Natural killer cell treated with Interleukin-12 subunit alpha and Interleukin-12 subunit beta and Interleukin-15 and Interleukin-18, amount 100 ng/mL, for 72 hours (primary cell): ENCODE data around the gene INTS15. TPM values are rescaled to one million over a fixed set of nuclear protein-coding genes. Genes with fewer than 3 reads are reported as not detected.

ENCODE experiments used
- ATAC-seq, 2 donors: fragments of 150-1000 bp; cut with Tn5 transposase in 1 of 2; sonication (Bioruptor Pico), chemical (Tn5 transposase) in 1 of 2; 2 replicates each; pipeline ENCODE4 v1.10.0; 2021
- DNase-seq: peaks from one replicate; pipeline ENCODE4 v3.0.0; 2022; ENCODE audit warnings: low spot score
- H3K27ac Mint-ChIP-seq, 2 donors: 1 replicate in 1 of 2; 2 replicates in 1 of 2; pipeline ENCODE4 v1.8.0; 2022; ENCODE audit warnings: mixed read lengths in 2 of 2, mild to moderate bottlenecking in 1 of 2, moderate library complexity in 1 of 2
- H3K27me3 Mint-ChIP-seq, 2 donors: 1 replicate in 1 of 2; 2 replicates in 1 of 2; pipeline ENCODE4 v1.8.0; 2022; ENCODE audit warnings: mixed read lengths in 2 of 2
- H3K36me3 Mint-ChIP-seq: one replicate; pipeline ENCODE4 v1.8.0; 2022; ENCODE audit warnings: mixed read lengths
- H3K4me1 Mint-ChIP-seq, 2 donors: 1 replicate in 1 of 2; 2 replicates in 1 of 2; pipeline ENCODE4 v1.8.0; 2022; ENCODE audit warnings: low read depth in 2 of 2, mixed read lengths in 2 of 2, mild to moderate bottlenecking in 1 of 2
- H3K4me3 Mint-ChIP-seq: one replicate; pipeline ENCODE4 v1.8.0; 2022; ENCODE audit warnings: mixed read lengths
- H3K9me3 Mint-ChIP-seq: 2 replicates; pipeline ENCODE4 v1.8.0; 2022; ENCODE audit warnings: mixed read lengths
- total RNA-seq, 2 donors: library from RNA; stranded (reverse); gene quantifications; one replicate each; pipeline ENCODE4 v1.2.3, GENCODE V29; 2022

The INTS15 gene
- total RNA-seq, 2 donors from 2014 or later = 42.5 to 58.6 TPM

DNA sequence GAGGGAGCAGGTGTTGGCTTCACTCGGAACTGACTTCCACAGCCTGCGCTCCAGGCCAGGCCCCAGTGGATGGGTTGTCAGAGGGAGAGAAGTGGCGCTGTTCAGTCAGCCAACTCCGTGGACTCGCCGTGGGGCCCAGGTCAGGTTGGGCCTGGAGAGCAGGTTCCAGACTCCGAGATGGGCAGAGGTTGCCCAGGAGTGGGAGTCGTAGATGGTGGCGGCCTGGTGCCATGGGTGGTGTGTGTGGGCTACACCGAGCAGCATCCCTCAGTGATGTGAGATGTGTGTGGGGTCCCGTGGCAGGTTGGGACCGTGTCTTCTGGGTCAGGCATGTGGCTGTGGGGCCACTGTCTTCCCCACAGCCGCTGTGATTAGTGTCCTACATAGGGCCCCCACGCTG is 57.7 kb downstream of the INTS15 start:
- H3K27ac Mint-ChIP-seq = no peak overlapping the region
- no peaks in the 10 kb centered on the region for H3K9me3 Mint-ChIP-seq
- no peaks in the 10 kb centered on the region for H3K4me1 Mint-ChIP-seq
- no peaks in the 10 kb centered on the region for H3K27me3 Mint-ChIP-seq
- DNase-seq = no peak
- peaks cover 5% of the 10 kb centered on the region for H3K36me3 Mint-ChIP-seq
- no peak overlapping the region for H3K4me3 Mint-ChIP-seq
- ATAC-seq = no peak

DNA sequence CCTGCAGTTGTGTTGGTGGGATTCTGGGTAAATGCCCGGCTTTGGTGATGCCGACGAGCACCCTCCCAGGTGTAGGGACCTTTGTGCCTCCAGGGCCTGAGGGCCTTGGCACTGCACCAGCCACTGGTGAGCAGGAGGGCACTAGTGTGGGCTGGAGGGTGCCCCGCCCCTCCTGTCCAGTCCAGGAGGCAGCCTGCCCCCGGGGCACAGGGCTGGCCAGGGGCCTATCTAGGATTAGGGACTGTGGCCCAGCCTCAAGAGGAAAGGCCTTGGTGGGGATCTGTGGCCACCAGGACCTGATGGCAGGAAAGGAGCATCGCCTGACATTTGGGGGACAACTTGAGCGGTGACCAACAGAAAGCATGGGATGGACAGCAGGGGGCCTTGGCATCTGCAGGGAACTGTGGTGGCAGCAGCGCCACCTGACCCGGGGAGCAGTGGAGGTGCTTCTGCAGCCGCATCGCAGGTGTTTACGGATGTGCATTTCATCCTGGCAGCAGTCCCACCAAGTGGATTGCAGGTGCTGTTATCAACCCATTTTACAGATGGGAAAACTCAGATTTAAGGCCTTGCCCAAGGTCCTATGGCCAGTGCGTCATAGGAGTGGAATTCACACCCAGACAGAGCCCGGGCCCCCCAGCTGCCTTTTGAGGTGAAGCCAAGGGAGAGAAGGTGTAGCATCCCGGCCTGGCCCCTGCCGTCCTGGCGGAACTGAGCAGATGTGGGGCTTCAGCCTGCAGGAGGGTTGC is 58.4 kb downstream of the INTS15 start:
- Mint-ChIP-seq H3K36me3 (peaks cover 5% of the 10 kb centered on the region), H3K27ac (no peak overlapping the region)
- ATAC-seq = no peak

DNA sequence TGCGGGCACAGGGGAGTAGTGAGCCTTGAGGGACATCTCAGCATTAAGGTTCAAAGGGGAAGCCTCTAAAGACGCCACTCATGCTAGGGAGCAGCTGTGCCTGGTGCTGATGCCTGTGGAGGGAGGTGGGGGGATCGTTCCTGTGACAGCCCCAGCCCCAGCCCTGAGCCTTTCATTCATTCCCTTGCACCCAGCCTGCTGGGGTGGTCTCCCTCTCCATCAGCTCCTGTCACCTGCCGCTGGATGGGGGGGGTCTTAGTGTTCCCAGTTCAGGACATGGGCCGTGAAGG is 58.9 kb downstream of the INTS15 start:
- H3K9me3 Mint-ChIP-seq = no peaks in the 10 kb centered on the region
- no peak overlapping the region for H3K4me3 Mint-ChIP-seq
- peaks cover 5% of the 10 kb centered on the region for H3K36me3 Mint-ChIP-seq
- DNase-seq = no peak
- H3K27ac Mint-ChIP-seq = no peak overlapping the region
- no peak for ATAC-seq
- no peaks in the 10 kb centered on the region for H3K4me1 Mint-ChIP-seq
- no peaks in the 10 kb centered on the region for H3K27me3 Mint-ChIP-seq

More for the DNA sequence above, 58.4 kb downstream of the INTS15 start:
- Mint-ChIP-seq H3K9me3 (no peaks in the 10 kb centered on the region), H3K4me1 (no peaks in the 10 kb centered on the region), H3K4me3 (no peak overlapping the region), H3K27me3 (no peaks in the 10 kb centered on the region)
- DNase-seq = no peak

DNA sequence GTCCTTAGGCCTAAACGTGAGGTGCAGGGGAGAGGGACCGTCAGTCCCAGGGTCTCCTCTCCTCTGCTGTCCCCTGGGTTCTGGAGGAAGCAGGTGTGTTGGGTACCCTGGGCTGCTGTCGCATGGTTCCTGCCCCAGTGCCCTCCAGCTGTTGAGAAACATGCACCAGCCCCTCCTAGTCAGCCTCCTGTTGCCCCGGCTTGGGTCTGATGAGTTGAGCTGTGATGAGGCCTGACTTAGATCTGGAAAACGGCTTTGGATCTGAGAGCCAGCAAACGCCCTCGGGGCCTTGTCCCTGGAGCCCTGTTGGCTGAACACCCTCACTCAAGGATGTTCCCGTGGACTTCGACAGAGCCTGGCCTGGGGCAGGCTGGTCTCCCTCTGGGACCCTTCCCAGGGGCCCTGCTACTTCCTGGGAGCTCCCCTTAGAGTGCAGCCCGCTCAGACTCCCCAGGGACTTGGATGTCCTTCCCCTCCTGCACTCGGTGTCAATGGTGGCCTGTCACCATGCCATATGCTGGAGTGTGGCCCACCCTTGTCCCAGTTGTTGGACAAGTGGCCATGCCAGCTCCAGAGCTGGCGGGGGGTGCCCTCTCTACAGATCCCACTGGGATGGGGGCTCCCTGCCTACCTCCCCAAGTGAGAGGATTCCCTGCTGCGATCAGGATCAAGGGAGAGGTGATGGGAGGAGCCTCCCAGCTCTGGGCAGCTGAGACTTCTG is 59.6 kb downstream of the INTS15 start:
- H3K27ac Mint-ChIP-seq = no peak overlapping the region
- DNase-seq (no peak), ATAC-seq (no peak)
- H3K9me3 Mint-ChIP-seq = no peaks in the 10 kb centered on the region
- H3K27me3 Mint-ChIP-seq = no peaks in the 10 kb centered on the region
- peaks cover 5% of the 10 kb centered on the region for H3K36me3 Mint-ChIP-seq
- H3K4me1 Mint-ChIP-seq = no peaks in the 10 kb centered on the region
- H3K4me3 Mint-ChIP-seq = no peak overlapping the region

DNA sequence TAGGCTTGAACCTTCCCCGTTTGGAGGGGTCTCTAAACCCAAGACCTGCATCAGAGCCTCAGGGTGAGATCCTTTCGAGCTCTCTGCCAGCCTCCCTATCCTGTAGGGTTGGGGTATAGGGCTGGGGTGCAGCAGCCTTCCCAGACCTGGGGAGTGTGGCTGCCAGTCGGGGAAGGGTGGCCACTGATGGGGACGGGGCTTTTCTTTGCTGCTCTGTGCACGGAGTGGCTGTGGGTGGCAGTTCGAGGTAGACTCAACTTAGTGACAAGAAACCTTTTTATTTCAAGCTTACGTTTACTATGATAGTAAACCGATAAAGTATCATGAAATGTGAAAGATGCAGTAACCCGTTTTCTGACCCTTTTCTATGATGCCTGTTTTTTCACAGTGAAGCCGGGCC is 60.3 kb downstream of the INTS15 start:
- Mint-ChIP-seq H3K9me3 (no peaks in the 10 kb centered on the region), H3K27me3 (no peaks in the 10 kb centered on the region), H3K4me1 (no peaks in the 10 kb centered on the region), H3K27ac (no peak overlapping the region), H3K4me3 (no peak overlapping the region), H3K36me3 (peaks cover 5% of the 10 kb centered on the region)
- ATAC-seq (no peak), DNase-seq (no peak)

DNA sequence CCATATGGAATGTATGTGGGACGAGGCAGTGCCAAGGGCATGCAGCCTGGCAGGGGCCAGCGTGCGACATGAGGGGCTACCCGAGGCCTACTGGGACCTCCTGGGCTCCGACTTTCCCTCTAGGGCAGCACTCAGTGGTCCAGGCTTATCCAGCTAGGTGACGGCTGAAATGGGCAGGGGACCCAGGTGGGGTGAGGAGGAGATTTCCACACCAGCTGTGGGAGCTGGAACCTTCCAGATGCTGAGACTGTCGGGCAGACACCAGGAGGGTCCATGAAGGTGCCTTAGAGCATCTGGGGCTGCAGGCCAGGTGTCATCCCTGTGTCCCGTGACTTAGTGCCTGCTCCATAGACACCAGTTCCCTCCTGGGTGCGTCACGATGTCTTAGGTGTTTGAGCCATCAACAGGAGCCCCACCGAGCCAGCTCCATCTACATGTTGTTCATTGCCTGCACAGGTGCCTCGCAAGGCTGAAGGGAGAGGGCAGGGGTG is 60.7 kb downstream of the INTS15 start:
- ATAC-seq (no peak), DNase-seq (no peak)
- Mint-ChIP-seq H3K27ac (no peak overlapping the region), H3K27me3 (no peaks in the 10 kb centered on the region), H3K4me3 (no peak overlapping the region), H3K4me1 (no peaks in the 10 kb centered on the region), H3K9me3 (no peaks in the 10 kb centered on the region), H3K36me3 (peaks cover 5% of the 10 kb centered on the region)

DNA sequence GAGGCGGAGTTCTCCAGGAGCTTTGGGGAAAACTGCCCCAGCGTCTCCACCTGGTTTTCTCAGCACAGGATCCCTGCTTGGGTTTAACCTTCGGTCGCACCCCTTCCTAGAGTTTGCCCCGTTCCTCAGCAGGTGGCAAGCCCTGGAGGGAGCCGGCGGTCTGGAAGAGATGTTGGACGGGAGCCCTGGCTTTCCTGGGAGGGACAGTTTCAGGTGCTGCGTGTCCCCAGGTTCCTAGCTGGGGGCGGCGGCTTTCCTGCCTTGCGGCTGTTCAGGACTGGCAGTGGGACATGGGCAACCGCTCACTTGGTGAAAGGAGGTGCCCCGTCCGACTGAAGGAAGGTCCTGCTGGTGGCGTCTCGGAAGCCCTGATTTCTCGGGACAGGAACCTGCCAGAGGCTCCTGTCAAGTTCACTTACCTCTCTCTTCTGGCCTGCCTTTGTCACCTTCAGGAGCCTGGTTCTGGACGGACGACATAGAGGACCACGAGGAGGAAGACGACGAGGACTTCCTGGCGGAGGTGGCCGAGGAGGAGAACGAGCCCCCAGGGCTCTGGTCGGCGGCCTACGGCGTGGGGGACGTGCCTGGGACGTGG is 62.1 kb downstream of the INTS15 start:
- no peaks in the 10 kb centered on the region for H3K27me3 Mint-ChIP-seq
- DNase-seq = no peak
- no peak overlapping the region for H3K27ac Mint-ChIP-seq
- H3K4me3 Mint-ChIP-seq = no peak overlapping the region
- H3K9me3 Mint-ChIP-seq = no peaks in the 10 kb centered on the region
- no peaks in the 10 kb centered on the region for H3K4me1 Mint-ChIP-seq
- H3K36me3 Mint-ChIP-seq = peaks cover 5% of the 10 kb centered on the region
- no peak for ATAC-seq

DNA sequence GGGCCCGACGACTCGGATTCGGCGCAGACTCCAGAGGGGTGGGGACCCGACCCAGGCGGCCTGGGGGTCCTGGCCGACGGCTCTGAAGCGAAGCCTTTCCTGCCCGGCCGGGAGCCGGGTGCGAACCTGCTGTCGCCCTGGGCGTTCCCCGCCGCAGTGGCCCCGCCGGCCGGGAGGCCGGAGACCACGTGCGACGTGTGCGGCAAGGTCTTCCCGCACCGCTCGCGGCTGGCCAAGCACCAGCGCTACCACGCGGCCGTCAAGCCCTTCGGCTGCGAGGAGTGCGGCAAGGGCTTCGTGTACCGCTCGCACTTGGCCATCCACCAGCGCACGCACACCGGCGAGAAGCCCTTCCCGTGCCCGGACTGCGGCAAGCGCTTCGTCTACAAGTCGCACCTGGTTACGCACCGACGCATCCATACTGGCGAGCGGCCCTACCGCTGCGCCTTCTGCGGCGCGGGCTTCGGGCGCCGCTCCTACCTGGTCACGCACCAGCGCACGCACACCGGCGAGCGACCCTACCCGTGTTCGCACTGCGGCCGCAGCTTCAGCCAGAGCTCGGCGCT is 62.7 kb downstream of the INTS15 start:
- no peaks in the 10 kb centered on the region for H3K9me3 Mint-ChIP-seq

DNA sequence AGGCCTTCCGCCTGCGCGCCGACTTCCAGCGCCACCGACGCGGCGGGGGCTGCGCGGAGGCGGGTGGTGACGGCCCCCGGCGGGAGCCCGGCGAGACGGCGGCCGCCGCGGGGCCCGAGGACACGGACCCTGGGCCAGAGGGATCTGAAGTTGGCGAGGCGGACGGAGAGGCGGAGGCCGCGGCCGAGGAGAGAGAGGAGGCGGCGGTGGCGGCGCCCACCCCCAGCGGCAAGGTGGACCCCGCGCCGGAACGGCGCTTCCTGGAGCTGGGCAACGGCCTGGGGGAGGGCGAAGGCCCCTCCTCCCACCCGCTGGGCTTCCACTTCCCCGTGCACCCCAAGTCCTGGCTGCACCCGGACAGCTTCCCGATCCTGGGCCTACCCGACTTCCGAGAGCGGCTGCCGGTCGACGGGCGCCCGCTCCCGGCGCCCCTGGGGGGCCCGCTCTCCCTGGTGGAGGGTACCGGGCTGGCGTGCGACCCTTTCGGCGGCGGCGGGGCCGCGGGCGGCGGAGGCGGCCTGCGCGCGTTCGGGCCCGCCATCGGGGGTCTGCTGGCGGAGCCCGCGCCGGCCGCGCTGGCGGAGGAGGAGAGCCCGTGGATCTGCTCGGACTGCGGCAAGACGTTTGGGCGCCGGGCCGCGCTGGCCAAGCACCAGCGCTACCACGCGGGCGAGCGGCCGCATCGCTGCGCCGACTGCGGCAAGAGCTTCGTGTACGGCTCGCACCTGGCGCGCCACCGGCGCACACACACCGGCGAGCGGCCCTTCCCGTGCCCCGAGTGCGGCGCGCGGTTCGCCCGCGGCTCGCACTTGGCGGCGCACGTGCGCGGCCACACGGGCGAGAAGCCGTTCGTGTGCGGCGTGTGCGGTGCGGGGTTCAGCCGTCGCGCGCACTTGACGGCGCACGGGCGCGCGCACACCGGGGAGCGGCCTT is 63.5 kb downstream of the INTS15 start:
- no peak overlapping the region for H3K4me3 Mint-ChIP-seq
- ATAC-seq (no peak), DNase-seq (no peak)
- H3K4me1 Mint-ChIP-seq = peaks cover 3 to 4% of the 10 kb centered on the region in 2 donors
- peaks cover 5% of the 10 kb centered on the region for H3K36me3 Mint-ChIP-seq
- H3K9me3 Mint-ChIP-seq = no peaks in the 10 kb centered on the region
- H3K27ac Mint-ChIP-seq = no peak overlapping the region
- no peaks in the 10 kb centered on the region for H3K27me3 Mint-ChIP-seq

More for the DNA sequence above, 62.7 kb downstream of the INTS15 start:
- Mint-ChIP-seq H3K27me3 (no peaks in the 10 kb centered on the region), H3K36me3 (peaks cover 5% of the 10 kb centered on the region), H3K4me1 (no peaks in the 10 kb centered on the region), H3K27ac (no peak overlapping the region), H3K4me3 (no peak overlapping the region)
- ATAC-seq (no peak), DNase-seq (no peak)

DNA sequence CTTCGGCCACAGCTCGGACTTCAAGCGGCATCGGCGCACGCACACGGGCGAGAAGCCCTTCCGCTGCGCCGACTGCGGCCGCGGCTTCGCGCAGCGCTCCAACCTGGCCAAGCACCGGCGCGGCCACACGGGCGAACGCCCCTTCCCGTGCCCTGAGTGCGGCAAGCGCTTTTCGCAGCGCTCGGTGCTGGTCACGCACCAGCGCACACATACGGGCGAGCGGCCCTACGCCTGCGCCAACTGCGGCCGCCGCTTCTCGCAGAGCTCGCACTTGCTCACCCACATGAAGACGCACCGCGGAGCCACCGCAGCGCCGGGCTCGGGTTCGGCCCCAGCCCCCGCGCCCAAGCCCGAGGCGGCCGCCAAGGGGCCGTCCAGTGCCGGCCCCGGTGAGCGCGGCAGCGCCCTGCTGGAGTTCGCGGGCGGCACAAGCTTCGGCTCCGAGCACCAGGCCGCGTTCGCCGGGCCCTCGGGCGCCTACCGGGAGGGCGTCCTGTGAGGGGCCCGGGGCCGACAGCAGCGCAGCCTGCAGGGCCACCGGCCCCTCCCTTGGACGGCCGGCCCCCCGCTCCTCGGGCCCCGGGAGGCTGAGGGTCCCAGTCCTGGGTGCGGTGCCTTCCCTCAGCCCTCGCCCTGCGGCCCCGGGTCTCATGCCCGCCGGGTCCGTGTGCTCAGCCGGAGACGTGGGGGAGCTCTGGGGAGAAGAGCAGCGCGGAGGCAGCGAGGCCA is 64.5 kb downstream of the INTS15 start:
- H3K36me3 Mint-ChIP-seq = peaks cover 5% of the 10 kb centered on the region
- peaks cover 8 to 11% of the 10 kb centered on the region in 2 donors for H3K4me1 Mint-ChIP-seq
- H3K9me3 Mint-ChIP-seq = no peaks in the 10 kb centered on the region
- H3K4me3 Mint-ChIP-seq = no peak overlapping the region
- no peak overlapping the region for H3K27ac Mint-ChIP-seq
- ATAC-seq (no peak), DNase-seq (no peak)
- no peaks in the 10 kb centered on the region for H3K27me3 Mint-ChIP-seq

DNA sequence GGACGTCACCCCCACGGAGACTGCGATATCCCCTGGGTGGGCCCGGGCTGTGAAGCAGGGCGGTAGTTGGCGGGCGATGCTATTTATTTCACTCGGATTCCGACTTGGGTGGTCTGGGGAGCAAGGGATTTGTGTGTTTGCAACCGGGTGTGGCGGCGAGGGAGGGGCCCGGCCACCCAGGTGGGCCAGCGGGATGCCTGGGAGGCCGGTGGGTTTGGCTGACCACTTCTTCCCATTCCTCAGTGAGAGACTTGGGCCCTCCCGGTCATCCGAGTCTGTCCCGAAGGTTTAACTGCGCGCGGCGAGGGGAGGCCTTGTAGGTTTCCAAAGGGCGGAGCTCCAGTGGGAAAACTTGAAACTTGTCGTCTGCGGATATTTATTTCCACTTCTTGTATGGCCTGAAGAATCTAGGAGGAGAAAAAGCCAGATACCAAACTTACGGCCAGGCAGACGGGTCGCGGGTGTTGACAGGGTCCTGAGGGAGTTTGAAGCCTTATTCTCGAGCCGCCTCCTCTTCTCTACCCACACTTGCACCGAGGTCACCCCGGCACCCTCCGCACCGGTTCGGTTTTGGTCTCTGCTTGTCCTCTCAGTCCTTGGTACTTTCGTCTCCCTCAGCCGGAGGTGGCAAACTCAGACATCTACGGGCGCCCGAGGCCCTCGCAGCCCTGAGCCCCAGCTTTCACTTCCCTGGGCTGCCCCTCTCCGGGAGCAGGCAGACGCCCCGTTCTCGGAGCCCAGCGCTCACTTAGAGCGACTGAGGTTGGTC is 65.2 kb downstream of the INTS15 start:
- no peaks in the 10 kb centered on the region for H3K9me3 Mint-ChIP-seq
- H3K27me3 Mint-ChIP-seq = no peaks in the 10 kb centered on the region
- DNase-seq (no peak), ATAC-seq (no peak)
- H3K36me3 Mint-ChIP-seq = peaks cover 5% of the 10 kb centered on the region
- H3K27ac Mint-ChIP-seq = no peak overlapping the region
- H3K4me1 Mint-ChIP-seq = peaks cover 8 to 12% of the 10 kb centered on the region in 2 donors
- no peak overlapping the region for H3K4me3 Mint-ChIP-seq

DNA sequence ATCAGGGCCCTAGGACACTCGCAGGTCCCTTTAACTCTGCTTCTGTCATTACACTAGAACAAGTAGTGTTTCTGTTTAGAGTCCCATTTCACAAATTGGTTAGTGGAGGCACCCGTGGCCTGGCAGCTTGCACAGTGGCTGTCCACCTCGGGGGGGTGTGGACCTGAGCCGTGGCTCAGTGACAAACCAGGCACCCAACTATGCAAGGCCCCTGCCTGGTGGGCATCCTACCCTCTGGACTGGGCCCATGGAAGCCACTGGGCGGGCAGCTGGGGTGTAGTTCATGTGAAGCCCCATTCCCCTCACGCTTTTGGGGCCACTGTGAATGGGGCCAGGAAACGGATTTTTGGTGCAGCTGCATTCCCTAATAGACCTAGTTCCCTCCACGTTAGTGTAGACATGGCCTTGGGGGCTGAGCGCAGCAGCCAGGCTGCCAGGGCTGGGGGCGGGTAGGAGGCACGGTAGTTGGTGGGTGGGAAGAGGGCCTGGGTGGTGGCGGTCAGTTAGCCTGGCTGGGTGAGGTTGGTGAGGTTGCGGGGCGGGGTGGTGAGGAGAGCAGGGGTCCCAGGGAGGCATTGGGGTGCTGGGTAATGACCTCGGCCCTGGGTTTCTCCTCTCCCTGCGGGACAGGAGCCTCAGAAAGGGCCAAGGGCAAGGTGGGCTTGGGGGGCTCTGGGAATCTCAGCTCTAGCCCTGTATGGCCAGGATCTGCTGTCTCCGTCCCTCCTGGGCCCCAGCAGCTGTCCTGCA is 66.0 kb downstream of the INTS15 start:
- Mint-ChIP-seq H3K4me3 (no peak overlapping the region), H3K27ac (no peak overlapping the region), H3K9me3 (no peaks in the 10 kb centered on the region), H3K36me3 (peaks cover 3% of the 10 kb centered on the region), H3K27me3 (no peaks in the 10 kb centered on the region), H3K4me1 (peaks cover 8 to 12% of the 10 kb centered on the region in 2 donors)
- DNase-seq (no peak), ATAC-seq (no peak)
